ENCODE data around the gene JPT2.

DNA sequence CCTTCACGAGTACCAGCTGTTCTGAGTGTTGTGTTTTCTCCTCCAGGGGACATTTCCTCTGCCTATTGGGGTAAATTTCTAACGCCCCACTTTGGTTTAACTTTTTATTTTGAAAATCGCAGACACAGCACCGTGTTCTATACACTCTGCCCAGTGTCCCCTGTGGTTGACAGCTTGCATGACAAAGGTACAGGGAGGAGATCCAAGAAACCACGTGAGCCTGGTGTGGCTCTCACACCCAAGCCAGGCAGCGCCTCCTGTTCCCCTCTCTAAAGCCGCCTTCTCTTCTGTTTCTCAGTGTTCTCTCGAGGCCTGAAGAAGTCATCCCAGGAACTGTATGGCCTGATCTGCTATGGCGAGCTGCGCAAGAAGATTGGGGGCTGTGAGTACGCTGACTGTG is 40.6 kb upstream of the JPT2 start:
- TF ChIP-seq, protein P1, sequence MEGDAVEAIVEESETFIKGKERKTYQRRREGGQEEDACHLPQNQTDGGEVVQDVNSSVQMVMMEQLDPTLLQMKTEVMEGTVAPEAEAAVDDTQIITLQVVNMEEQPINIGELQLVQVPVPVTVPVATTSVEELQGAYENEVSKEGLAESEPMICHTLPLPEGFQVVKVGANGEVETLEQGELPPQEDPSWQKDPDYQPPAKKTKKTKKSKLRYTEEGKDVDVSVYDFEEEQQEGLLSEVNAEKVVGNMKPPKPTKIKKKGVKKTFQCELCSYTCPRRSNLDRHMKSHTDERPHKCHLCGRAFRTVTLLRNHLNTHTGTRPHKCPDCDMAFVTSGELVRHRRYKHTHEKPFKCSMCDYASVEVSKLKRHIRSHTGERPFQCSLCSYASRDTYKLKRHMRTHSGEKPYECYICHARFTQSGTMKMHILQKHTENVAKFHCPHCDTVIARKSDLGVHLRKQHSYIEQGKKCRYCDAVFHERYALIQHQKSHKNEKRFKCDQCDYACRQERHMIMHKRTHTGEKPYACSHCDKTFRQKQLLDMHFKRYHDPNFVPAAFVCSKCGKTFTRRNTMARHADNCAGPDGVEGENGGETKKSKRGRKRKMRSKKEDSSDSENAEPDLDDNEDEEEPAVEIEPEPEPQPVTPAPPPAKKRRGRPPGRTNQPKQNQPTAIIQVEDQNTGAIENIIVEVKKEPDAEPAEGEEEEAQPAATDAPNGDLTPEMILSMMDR (IDR thresholded peaks at IDR 0.05; ENCODE audit: insufficient read depth, low read length, poor library complexity, severe bottlenecking): no peak
- no peak for TF ChIP-seq EZH2phosphoT487 (conservative IDR thresholded peaks at IDR 0.05; ENCODE audit: low read length)

All from SU-DHL-6 (cell line).